ENCODE results near the gene LDLR.
"Not testable (repeated sequence)": the region's sequence is repeated elsewhere in the genome, so short reads cannot be mapped to it uniquely, and the experiment has no call there.

The LDLR gene

GRCh38 chr19:11102944-11103343 lies 13.7 kb downstream of the LDLR start:
- no peak for TF ChIP-seq CTCF (IDR thresholded peaks at IDR 0.05; ENCODE audit: control insufficient read depth, insufficient read depth, low read depth, low read length, missing control alignments)

GRCh38 chr19:11103667-11104066 lies 14.4 kb downstream of the LDLR start:
- not testable (repeated sequence) for H3K4me3 ChIP-seq (ENCODE audit: control insufficient read depth, low read depth, low read length); DNase-seq (ENCODE audit: low read depth)

More at GRCh38 chr19:11102944-11103343, 13.7 kb downstream of the LDLR start:
- no peak overlapping the region for H3K4me3 ChIP-seq (ENCODE audit: control insufficient read depth, low read depth, low read length)
- DNase-seq (ENCODE audit: low read depth): no peak

GRCh38 chr19:11105014-11105636 lies 15.9 kb downstream of the LDLR start:
- DNase-seq (ENCODE audit: low read depth): no peak
- no peak for TF ChIP-seq CTCF (IDR thresholded peaks at IDR 0.05; ENCODE audit: control insufficient read depth, insufficient read depth, low read depth, low read length, missing control alignments)
- no peak overlapping the region for H3K4me3 ChIP-seq (ENCODE audit: control insufficient read depth, low read depth, low read length)

GRCh38 chr19:11106477-11106876 lies 17.2 kb downstream of the LDLR start:
- DNase-seq (ENCODE audit: low read depth): no peak
- TF ChIP-seq CTCF (IDR thresholded peaks at IDR 0.05; ENCODE audit: control insufficient read depth, insufficient read depth, low read depth, low read length, missing control alignments): no peak
- no peak overlapping the region for H3K4me3 ChIP-seq (ENCODE audit: control insufficient read depth, low read depth, low read length)

GRCh38 chr19:11108746-11109145 lies 19.5 kb downstream of the LDLR start:
- DNase-seq (ENCODE audit: low read depth): no peak
- TF ChIP-seq CTCF (IDR thresholded peaks at IDR 0.05; ENCODE audit: control insufficient read depth, insufficient read depth, low read depth, low read length, missing control alignments): no peak
- H3K4me3 ChIP-seq (ENCODE audit: control insufficient read depth, low read depth, low read length): no peak overlapping the region

- H3K4me3 ChIP-seq (ENCODE audit: control insufficient read depth, low read depth, low read length): no peak overlapping the region
- DNase-seq (ENCODE audit: low read depth): no peak
- TF ChIP-seq CTCF (IDR thresholded peaks at IDR 0.05; ENCODE audit: control insufficient read depth, insufficient read depth, low read depth, low read length, missing control alignments): no peak
Measured at GRCh38 chr19:11111117-11111770, 22.0 kb downstream of the LDLR start.

GRCh38 chr19:11111771-11112144 lies 22.5 kb downstream of the LDLR start:
- TF ChIP-seq CTCF (IDR thresholded peaks at IDR 0.05; ENCODE audit: control insufficient read depth, insufficient read depth, low read depth, low read length, missing control alignments): no peak
- no peak for DNase-seq (ENCODE audit: low read depth)

More at GRCh38 chr19:11111771-11112144, 22.5 kb downstream of the LDLR start:
- H3K4me3 ChIP-seq (ENCODE audit: control insufficient read depth, low read depth, low read length): no peak overlapping the region
